ENCODE measurements around the gene GP9.

DNA sequence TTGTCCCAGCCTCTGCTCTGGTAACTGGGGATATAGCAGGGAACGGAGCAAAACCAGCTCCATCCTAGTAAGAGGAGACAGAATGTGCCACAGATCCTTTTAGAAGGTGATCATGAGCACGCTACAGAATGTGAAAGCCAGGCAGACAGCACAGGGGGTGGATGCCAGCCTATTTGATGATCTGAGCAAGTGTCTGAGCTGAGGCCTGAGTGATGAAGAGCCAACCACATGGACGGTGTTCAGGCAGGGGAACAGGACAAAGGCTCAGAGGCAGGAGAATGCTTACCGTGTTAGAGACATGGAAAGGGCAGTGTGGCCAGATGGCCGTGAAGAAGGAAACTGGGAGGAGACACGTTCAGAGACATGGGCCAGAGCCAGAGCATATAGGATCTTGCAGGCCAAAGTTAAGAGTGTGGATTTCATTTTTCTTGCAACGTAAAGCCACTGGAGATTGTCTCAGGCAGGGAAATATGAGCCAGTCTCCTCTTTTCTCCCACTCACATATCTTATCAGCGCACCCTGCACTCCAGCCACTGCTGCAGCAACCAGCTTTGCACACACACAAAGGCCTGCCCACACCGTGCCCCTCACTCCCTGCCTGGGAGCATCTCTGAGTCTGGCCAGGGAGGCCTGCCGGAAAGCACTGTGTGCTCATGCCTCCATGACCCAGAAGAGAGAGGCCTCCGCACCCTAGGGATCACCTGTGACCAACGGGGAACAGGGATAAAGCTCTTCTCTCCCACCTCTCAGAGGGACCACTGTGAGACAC, 41.0 kb downstream of the GP9 start:
- no peak for TF ChIP-seq EP300 (conservative IDR thresholded peaks at IDR 0.05; ENCODE audit: poor library complexity, severe bottlenecking)
- no peak for TF ChIP-seq MXI1 (conservative IDR thresholded peaks at IDR 0.05; ENCODE audit: poor library complexity, severe bottlenecking)
